Stimulated activated naive CD4-positive, alpha-beta T cell (primary cell): Measurements from ENCODE around the gene ACAP1.
A peak's percentile ranks its signal among the peaks of the same experiment; 100 is the strongest.

Experiments used
- DNase-seq, 6 experiments: peaks; one replicate each; lab custom pipeline; 2025; lab: John Stamatoyannopoulos, UW

ACAP1 gene

GRCh38 chr17:7389924-7390910, 53.9 kb downstream of the ACAP1 start:
- no peak for DNase-seq

GRCh38 chr17:7391307-7391706, 55.0 kb downstream of the ACAP1 start:
- DNase-seq = no peak

- no peak for DNase-seq
Observed at GRCh38 chr17:7392696-7393612, 56.6 kb downstream of the ACAP1 start.

- DNase-seq = peak; percentile 47 to 85 (median 73)
Observed at GRCh38 chr17:7393613-7394451, 57.5 kb downstream of the ACAP1 start.

- peak; percentile 64 to 87 (median 80) for DNase-seq
Observed at GRCh38 chr17:7394452-7395191, 58.3 kb downstream of the ACAP1 start, which contains the start of gene PLSCR3. TSS of gene PLSCR3 (minus strand) at chr17:7394525. CDS start at chr17:7394110, 415 bp downstream.

- no peak for DNase-seq
Observed at GRCh38 chr17:7396147-7396546, 59.8 kb downstream of the ACAP1 start.

GRCh38 chr17:7398612-7399011, 62.3 kb downstream of the ACAP1 start:
- DNase-seq = no peak
